Nephron (organoid): ENCODE results near the gene KLHL25.

Source experiments
- H3K27ac Mint-ChIP-seq, 3 experiments: 2 replicates each; pipeline ENCODE4 v1.8.0; 2020; ENCODE audit warnings: mixed read lengths in 3 of 3, mild to moderate bottlenecking in 2 of 3, moderate library complexity in 1 of 3
- H3K27me3 Mint-ChIP-seq: 2 replicates; pipeline ENCODE4 v1.8.0; 2021; ENCODE audit warnings: low read depth, mild to moderate bottlenecking, moderate library complexity, mixed read lengths
- H3K36me3 Mint-ChIP-seq: 2 replicates; pipeline ENCODE4 v1.8.0; 2020; ENCODE audit warnings: low read depth, mixed read lengths
- H3K4me1 Mint-ChIP-seq: 2 replicates; pipeline ENCODE4 v1.8.0; 2020; ENCODE audit warnings: mixed read lengths
- H3K4me3 Mint-ChIP-seq, 3 experiments: 2 replicates each; pipeline ENCODE4 v1.8.0; 2020; ENCODE audit warnings: mild to moderate bottlenecking in 3 of 3, mixed read lengths in 3 of 3, moderate library complexity in 2 of 3
- H3K9me3 Mint-ChIP-seq: 2 replicates; pipeline ENCODE4 v1.8.0; 2020; ENCODE audit warnings: mixed read lengths
- TF ChIP-seq, protein P1 (sequence below), 3 experiments: fragments of 200-600 bp; sonication (generic); IDR thresholded peaks; one replicate each; pipeline ENCODE4 v1.5.0; 2021; ENCODE audit warnings: antibody characterized with exemption in 3 of 3; ENCODE audit not compliant: unreplicated experiment in 3 of 3

KLHL25 gene

DNA sequence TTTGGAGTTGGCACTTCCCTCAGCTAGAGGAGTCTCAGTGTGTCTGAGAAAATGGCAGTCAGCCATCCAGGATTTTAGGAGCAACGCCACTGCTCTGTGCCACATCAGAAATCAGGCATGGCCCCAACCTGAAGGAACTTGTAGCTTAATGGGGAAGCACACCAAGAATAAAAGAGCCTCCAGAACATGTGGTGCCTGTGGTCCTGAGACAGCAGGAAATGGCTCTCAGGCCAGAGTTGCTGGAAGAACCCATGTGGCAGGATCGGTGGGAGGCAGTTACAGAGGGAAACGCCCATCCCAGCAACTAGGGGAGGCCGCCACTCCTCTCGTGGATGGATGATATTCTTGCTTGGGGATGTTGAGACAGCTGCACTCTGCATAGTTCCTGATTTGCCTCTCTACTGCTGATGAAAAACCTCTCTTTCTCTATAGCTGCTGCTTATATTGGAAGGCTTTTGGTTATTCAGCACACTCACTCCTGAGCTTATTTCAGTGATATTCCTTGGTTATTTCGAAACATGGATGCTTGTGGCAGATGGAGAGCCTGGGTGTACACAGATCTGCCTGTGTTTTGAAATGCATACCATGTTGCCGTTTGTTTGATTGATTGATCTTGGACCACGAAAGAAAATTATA, 52.4 kb downstream of the KLHL25 start:
- H3K4me3 Mint-ChIP-seq = no peak overlapping the region
- TF ChIP-seq, protein P1, sequence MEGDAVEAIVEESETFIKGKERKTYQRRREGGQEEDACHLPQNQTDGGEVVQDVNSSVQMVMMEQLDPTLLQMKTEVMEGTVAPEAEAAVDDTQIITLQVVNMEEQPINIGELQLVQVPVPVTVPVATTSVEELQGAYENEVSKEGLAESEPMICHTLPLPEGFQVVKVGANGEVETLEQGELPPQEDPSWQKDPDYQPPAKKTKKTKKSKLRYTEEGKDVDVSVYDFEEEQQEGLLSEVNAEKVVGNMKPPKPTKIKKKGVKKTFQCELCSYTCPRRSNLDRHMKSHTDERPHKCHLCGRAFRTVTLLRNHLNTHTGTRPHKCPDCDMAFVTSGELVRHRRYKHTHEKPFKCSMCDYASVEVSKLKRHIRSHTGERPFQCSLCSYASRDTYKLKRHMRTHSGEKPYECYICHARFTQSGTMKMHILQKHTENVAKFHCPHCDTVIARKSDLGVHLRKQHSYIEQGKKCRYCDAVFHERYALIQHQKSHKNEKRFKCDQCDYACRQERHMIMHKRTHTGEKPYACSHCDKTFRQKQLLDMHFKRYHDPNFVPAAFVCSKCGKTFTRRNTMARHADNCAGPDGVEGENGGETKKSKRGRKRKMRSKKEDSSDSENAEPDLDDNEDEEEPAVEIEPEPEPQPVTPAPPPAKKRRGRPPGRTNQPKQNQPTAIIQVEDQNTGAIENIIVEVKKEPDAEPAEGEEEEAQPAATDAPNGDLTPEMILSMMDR (IDR thresholded peaks at IDR 0.05; ENCODE audit: unreplicated experiment in 3 of 3) = no peak
- peak overlapping the region; percentile 39 to 45 (median 40) for H3K27ac Mint-ChIP-seq
- no peaks in the 10 kb centered on the region for H3K27me3 Mint-ChIP-seq
- peaks cover 94% of the 10 kb centered on the region for H3K36me3 Mint-ChIP-seq
- H3K9me3 Mint-ChIP-seq = no peaks in the 10 kb centered on the region
- H3K4me1 Mint-ChIP-seq = peaks cover 46% of the 10 kb centered on the region

DNA sequence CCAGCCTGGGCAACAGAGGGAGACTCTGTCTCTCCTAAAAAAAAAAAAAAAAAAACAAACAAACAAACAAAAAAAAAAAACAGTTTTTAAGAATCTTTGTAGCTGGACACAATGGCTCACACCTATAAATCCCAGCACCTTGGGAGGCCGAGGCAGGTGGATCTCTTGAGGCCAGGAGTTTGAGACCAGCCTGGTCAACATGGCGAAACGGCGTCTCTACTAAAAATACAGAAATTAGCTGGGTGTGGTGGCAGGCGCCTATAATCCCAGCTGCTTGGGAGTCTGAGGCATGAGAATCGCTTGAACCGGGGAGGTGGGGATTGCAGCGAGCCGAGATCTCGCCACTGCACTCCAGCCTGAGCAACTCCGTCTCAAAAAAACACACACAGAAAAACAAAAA, 53.1 kb downstream of the KLHL25 start:
- Mint-ChIP-seq H3K27ac (peak overlapping the region in 2 of 3 experiments; percentile 40 to 45), H3K36me3 (peaks cover 94% of the 10 kb centered on the region), H3K4me3 (no peak overlapping the region), H3K27me3 (no peaks in the 10 kb centered on the region), H3K9me3 (no peaks in the 10 kb centered on the region), H3K4me1 (peaks cover 44% of the 10 kb centered on the region)
- TF ChIP-seq, protein P1 (IDR thresholded peaks at IDR 0.05; ENCODE audit: unreplicated experiment in 3 of 3) = no peak

- Mint-ChIP-seq H3K27me3 (no peaks in the 10 kb centered on the region), H3K4me1 (peaks cover 40% of the 10 kb centered on the region), H3K9me3 (no peaks in the 10 kb centered on the region), H3K27ac (no peak overlapping the region), H3K4me3 (no peak overlapping the region), H3K36me3 (peaks cover 94% of the 10 kb centered on the region)
- TF ChIP-seq, protein P1 (IDR thresholded peaks at IDR 0.05; ENCODE audit: unreplicated experiment in 3 of 3) = no peak
Observed at GRCh38 chr15:85741021-85741421, 53.7 kb downstream of the KLHL25 start.

DNA sequence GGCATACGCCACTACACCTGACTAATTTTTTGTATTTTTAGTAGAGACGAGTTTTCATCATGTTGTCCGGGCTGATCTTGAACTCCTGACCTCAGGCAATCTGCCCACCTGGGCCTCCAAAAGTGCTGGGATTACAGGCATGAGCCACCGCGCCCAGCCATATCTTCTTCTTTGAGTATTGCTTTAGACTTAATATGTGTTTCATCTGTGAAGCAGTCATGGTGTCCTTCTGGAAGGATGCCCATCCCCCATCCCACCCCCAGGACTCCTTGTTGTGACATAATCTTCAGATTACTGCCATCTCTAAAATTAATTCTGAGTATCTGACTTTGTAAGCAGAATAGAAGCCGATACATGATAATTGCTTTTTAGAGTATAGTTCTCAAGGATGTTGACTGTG, 57.7 kb downstream of the KLHL25 start:
- TF ChIP-seq, protein P1 (IDR thresholded peaks at IDR 0.05; ENCODE audit: unreplicated experiment in 3 of 3) = no peak
- no peak overlapping the region for H3K27ac Mint-ChIP-seq
- H3K4me1 Mint-ChIP-seq = peaks cover 15% of the 10 kb centered on the region
- H3K4me3 Mint-ChIP-seq = no peak overlapping the region
- peaks cover 94% of the 10 kb centered on the region for H3K36me3 Mint-ChIP-seq
- H3K9me3 Mint-ChIP-seq = peaks cover 23% of the 10 kb centered on the region
- no peaks in the 10 kb centered on the region for H3K27me3 Mint-ChIP-seq

- H3K27ac Mint-ChIP-seq = no peak overlapping the region
- no peaks in the 10 kb centered on the region for H3K27me3 Mint-ChIP-seq
Observed at GRCh38 chr15:85733416-85733815, 61.3 kb downstream of the KLHL25 start.

More at GRCh38 chr15:85733416-85733815, 61.3 kb downstream of the KLHL25 start:
- H3K4me3 Mint-ChIP-seq = no peak overlapping the region
- peaks cover 25% of the 10 kb centered on the region for H3K9me3 Mint-ChIP-seq
- H3K36me3 Mint-ChIP-seq = peaks cover 96% of the 10 kb centered on the region
- TF ChIP-seq, protein P1 (IDR thresholded peaks at IDR 0.05; ENCODE audit: unreplicated experiment in 3 of 3) = no peak
- no peaks in the 10 kb centered on the region for H3K4me1 Mint-ChIP-seq
